Smooth muscle cell (in vitro differentiated cells): ENCODE results near the gene LBHD1. TPM values are rescaled to one million over a fixed set of nuclear protein-coding genes. Genes with fewer than 3 reads are reported as not detected.
"Not testable (repeated sequence)": the region's sequence is repeated elsewhere in the genome, so short reads cannot be mapped to it uniquely, and the experiment has no call there.

Experiments used
- DNase-seq: peaks from one replicate; lab custom pipeline; 2025; ENCODE audit not compliant: unreplicated experiment; lab: John Stamatoyannopoulos, UW
- H2AFZ ChIP-seq: fragments of 200-600 bp; sonication (generic); 2 replicates; pipeline ENCODE4 v1.6.0; 2016; ENCODE audit warnings: antibody characterized with exemption, low read depth, mild to moderate bottlenecking
- H3F3A ChIP-seq: fragments of 200-600 bp; sonication (generic); 2 replicates; pipeline ENCODE4 v1.6.0; 2017; ENCODE audit warnings: antibody characterized with exemption, low read depth
- H3K27ac ChIP-seq: fragments of 200-600 bp; sonication (generic); 2 replicates; pipeline ENCODE4 v1.5.1; 2016; ENCODE audit warnings: low read depth, mild to moderate bottlenecking
- H3K27me3 ChIP-seq: fragments of 200-600 bp; sonication (generic); 2 replicates; pipeline ENCODE4 v1.6.1; 2016; ENCODE audit warnings: low read depth, mild to moderate bottlenecking
- H3K36me3 ChIP-seq: fragments of 200-600 bp; sonication (generic); 2 replicates; pipeline ENCODE4 v1.5.1; 2016; ENCODE audit warnings: low read depth
- H3K4me1 ChIP-seq: fragments of 200-600 bp; sonication (generic); 2 replicates; pipeline ENCODE4 v1.5.1; 2016; ENCODE audit warnings: low read depth
- H3K4me2 ChIP-seq: fragments of 200-600 bp; sonication (generic); 2 replicates; pipeline ENCODE4 v1.6.0; 2016; ENCODE audit warnings: mild to moderate bottlenecking
- H3K4me3 ChIP-seq: fragments of 200-600 bp; sonication (generic); 2 replicates; pipeline ENCODE4 v1.5.1; 2016; ENCODE audit warnings: mild to moderate bottlenecking
- H3K79me2 ChIP-seq: fragments of 200-600 bp; sonication (generic); 2 replicates; pipeline ENCODE4 v1.6.0; 2016; ENCODE audit warnings: low read depth, mild to moderate bottlenecking
- H3K9ac ChIP-seq: fragments of 200-600 bp; sonication (generic); 2 replicates; pipeline ENCODE4 v1.6.0; 2016; ENCODE audit warnings: low read depth
- H3K9me3 ChIP-seq: fragments of 200-600 bp; sonication (generic); replicated peaks from 2 replicates; pipeline ENCODE4 v1.5.1; 2016; ENCODE audit warnings: low read depth
- H4K20me1 ChIP-seq: fragments of 200-600 bp; sonication (generic); 2 replicates; pipeline ENCODE4 v1.6.0; 2016; ENCODE audit warnings: low read depth
- CTCF ChIP-seq: fragments of 200-600 bp; sonication (generic); IDR thresholded peaks from 2 replicates; pipeline ENCODE4 v1.5.1; 2017; ENCODE audit warnings: borderline replicate concordance, mild to moderate bottlenecking, antibody characterized with exemption; ENCODE audit not compliant: insufficient read depth, poor library complexity, severe bottlenecking
- WGBS: methylation state at CpG from one replicate; pipeline ENCODE4 v1.1.7; 2016; ENCODE audit warnings: low lambda C conversion rate; 5-methylcytosine and 5-hydroxymethylcytosine counted together
- polyA plus RNA-seq: library from polyadenylated mRNA; unstranded; fragments of >200 nt; fragmentation: Nextera tagmentation; extraction: Ambion mirVana; gene quantifications from 2 replicates; pipeline ENCODE4 v1.2.1, GENCODE V29; 2016
- total RNA-seq: library from RNA; depleted of rRNA; stranded (reverse); fragments of >200 nt; gene quantifications from 2 replicates; pipeline ENCODE4 v1.2.3, GENCODE V29; 2014

Gene LBHD1
- total and polyA plus RNA-seq, 2 experiments from 2014 or later = 3.9 to 5.6 TPM

GRCh38 chr11:62652161-62653006, 19.7 kb downstream of the LBHD1 start:
- no peaks in the 10 kb centered on the region for H3K27me3 ChIP-seq
- no peaks in the 10 kb centered on the region for H3K36me3 ChIP-seq
- H4K20me1 ChIP-seq = no peaks in the 10 kb centered on the region
- H3K4me2 ChIP-seq = peak overlapping the region; percentile 92
- 42% methylated on average over 16 of the region's 16 CpGs for WGBS
- H3K4me3 ChIP-seq = peak overlapping the region; percentile 86
- no peaks in the 10 kb centered on the region for H3K9me3 ChIP-seq
- H2AFZ ChIP-seq = peak overlapping the region; percentile 100
- H3K9ac ChIP-seq = peak overlapping the region; percentile 94
- H3F3A ChIP-seq = no peaks in the 10 kb centered on the region
- no peak for TF ChIP-seq CTCF
- peaks cover 3% of the 10 kb centered on the region for H3K4me1 ChIP-seq
- no peak for DNase-seq
- peaks cover 19% of the 10 kb centered on the region for H3K79me2 ChIP-seq
- H3K27ac ChIP-seq = peak overlapping the region; percentile 78

- H4K20me1 ChIP-seq = not testable (repeated sequence)
- H3K79me2 ChIP-seq = peaks cover 29% of the 10 kb centered on the region
- WGBS = 99% methylated on average over 12 of the region's 12 CpGs
These were observed 21.8 kb downstream of the LBHD1 start for GRCh38 chr11:62650283-62650682.

GRCh38 chr11:62649486-62649885, 22.6 kb downstream of the LBHD1 start:
- no peak overlapping the region for H3K27ac ChIP-seq
- no peaks in the 10 kb centered on the region for H3K9me3 ChIP-seq
- peaks cover 6% of the 10 kb centered on the region for H4K20me1 ChIP-seq
- peaks cover 3% of the 10 kb centered on the region for H3K4me1 ChIP-seq
- no peak for TF ChIP-seq CTCF
- H3K27me3 ChIP-seq = no peaks in the 10 kb centered on the region
- no peak overlapping the region for H3K9ac ChIP-seq
- H3K4me3 ChIP-seq = no peak overlapping the region
- H2AFZ ChIP-seq = no peak overlapping the region
- H3F3A ChIP-seq = peaks cover 3% of the 10 kb centered on the region
- H3K79me2 ChIP-seq = peaks cover 37% of the 10 kb centered on the region
- 98% methylated on average over 11 of the region's 11 CpGs for WGBS
- H3K36me3 ChIP-seq = no peaks in the 10 kb centered on the region
- H3K4me2 ChIP-seq = no peak overlapping the region
- DNase-seq = no peak

More at GRCh38 chr11:62650283-62650682, 21.8 kb downstream of the LBHD1 start:
- H3F3A ChIP-seq, H3K27ac ChIP-seq, H3K4me1 ChIP-seq, H3K9ac ChIP-seq, H3K27me3 ChIP-seq, H3K4me2 ChIP-seq, H3K9me3 ChIP-seq, H3K36me3 ChIP-seq, H2AFZ ChIP-seq, H3K4me3 ChIP-seq, DNase-seq: not testable (repeated sequence)

GRCh38 chr11:62648967-62649364, 23.1 kb downstream of the LBHD1 start:
- WGBS = 99% methylated on average over 11 of the region's 11 CpGs
- Histone ChIP-seq H3K4me2 (no peak overlapping the region), H2AFZ (no peak overlapping the region), H3K9me3 (no peaks in the 10 kb centered on the region), H4K20me1 (peaks cover 6% of the 10 kb centered on the region), H3K79me2 (peaks cover 42% of the 10 kb centered on the region), H3F3A (peaks cover 3% of the 10 kb centered on the region), H3K4me1 (peaks cover 3% of the 10 kb centered on the region), H3K9ac (no peak overlapping the region), H3K36me3 (no peaks in the 10 kb centered on the region), H3K27me3 (no peaks in the 10 kb centered on the region), H3K4me3 (no peak overlapping the region), H3K27ac (no peak overlapping the region)
- no peak for DNase-seq
- TF ChIP-seq CTCF = no peak
